NB4 (cell line): Measurements from ENCODE around the gene PPM1L.

Experiments used
- CTCF ChIP-seq: IDR thresholded peaks from one replicate; pipeline ENCODE4 v1.5.1; 2012; ENCODE audit warnings: low read depth, low read length
- MAX ChIP-seq: IDR thresholded peaks from 2 replicates; pipeline ENCODE4 v1.6.1; 2011; ENCODE audit warnings: low read depth, low read length

GRCh38 chr3:161067335-161067734 is 311.3 kb downstream of the PPM1L start:
- TF ChIP-seq CTCF (no peak), MAX (no peak)
